ENCODE data around the gene DMXL2.

DNA sequence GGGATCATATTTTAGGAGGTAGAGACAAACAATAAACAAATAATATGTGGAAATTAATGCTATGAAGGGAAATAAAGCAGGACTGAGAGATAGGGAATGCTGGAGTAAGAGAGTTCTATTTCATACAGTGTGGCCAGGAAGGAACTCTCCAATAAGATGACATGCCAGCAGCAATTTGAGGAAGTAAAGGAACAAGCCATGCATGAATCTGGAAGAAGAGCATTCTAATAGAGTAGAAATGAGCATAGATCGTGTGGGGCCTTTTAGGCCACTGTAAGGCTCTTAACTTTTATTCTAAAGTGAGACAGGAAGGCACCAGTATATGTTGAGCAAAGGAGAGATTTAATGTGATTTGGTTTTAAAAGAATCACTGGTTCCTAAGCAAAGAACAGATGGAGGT, 126.3 kb downstream of the DMXL2 start:
- TF ChIP-seq, protein P1, sequence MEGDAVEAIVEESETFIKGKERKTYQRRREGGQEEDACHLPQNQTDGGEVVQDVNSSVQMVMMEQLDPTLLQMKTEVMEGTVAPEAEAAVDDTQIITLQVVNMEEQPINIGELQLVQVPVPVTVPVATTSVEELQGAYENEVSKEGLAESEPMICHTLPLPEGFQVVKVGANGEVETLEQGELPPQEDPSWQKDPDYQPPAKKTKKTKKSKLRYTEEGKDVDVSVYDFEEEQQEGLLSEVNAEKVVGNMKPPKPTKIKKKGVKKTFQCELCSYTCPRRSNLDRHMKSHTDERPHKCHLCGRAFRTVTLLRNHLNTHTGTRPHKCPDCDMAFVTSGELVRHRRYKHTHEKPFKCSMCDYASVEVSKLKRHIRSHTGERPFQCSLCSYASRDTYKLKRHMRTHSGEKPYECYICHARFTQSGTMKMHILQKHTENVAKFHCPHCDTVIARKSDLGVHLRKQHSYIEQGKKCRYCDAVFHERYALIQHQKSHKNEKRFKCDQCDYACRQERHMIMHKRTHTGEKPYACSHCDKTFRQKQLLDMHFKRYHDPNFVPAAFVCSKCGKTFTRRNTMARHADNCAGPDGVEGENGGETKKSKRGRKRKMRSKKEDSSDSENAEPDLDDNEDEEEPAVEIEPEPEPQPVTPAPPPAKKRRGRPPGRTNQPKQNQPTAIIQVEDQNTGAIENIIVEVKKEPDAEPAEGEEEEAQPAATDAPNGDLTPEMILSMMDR (conservative IDR thresholded peaks at IDR 0.05) = no peak
- TF ChIP-seq EZH2 (IDR thresholded peaks at IDR 0.05; ENCODE audit: low read depth) = no peak
